CD4-positive, alpha-beta T cell (primary cell): Measurements from ENCODE around the gene FLT1. TPM values are rescaled to one million over a fixed set of nuclear protein-coding genes. Genes with fewer than 3 reads are reported as not detected.

Experiments
- ATAC-seq: fragments of 200-7000 bp; cut with Tn5 transposase; one replicate; pipeline ENCODE4 v1.10.0; 2022; ENCODE audit warnings: mild to moderate bottlenecking; ENCODE audit not compliant: poor library complexity
- CTCF ChIA-PET: fragments of 350-600 bp; sonication (Branson Sonifier 250); formaldehyde crosslinking; loops from one replicate; lab custom pipeline; 2021; ENCODE audit warnings: antibody characterized with exemption, inconsistent platforms; lab: Charles Lee
- POLR2A ChIA-PET: fragments of 350-600 bp; sonication (Branson Sonifier 250); formaldehyde crosslinking; loops from one replicate; lab custom pipeline; 2021; ENCODE audit warnings: antibody characterized with exemption, inconsistent platforms; lab: Charles Lee
- DNase-seq, 14 experiments: peaks; one replicate each; pipeline ENCODE4 v3.0.0-alpha.2; 2013 to 2020; ENCODE audit warnings: mixed read lengths in 2 of 14
- H3K27ac ChIP-seq, 2 donors: one replicate each; pipeline versions ENCODE4 v1.5.1 to v1.7.0; 2013; ENCODE audit warnings: low read length in 2 of 2, low read depth in 1 of 2, mild to moderate bottlenecking in 1 of 2
- H3K27me3 ChIP-seq, 2 experiments: 1 replicate in 1 of 2; 2 replicates in 1 of 2; pipeline versions ENCODE4 v1.6.1 to v1.7.0; 2013; ENCODE audit warnings: low read length in 2 of 2, control low read depth in 1 of 2, mild to moderate bottlenecking in 1 of 2, moderate library complexity in 1 of 2; ENCODE audit not compliant: insufficient read depth in 2 of 2, control insufficient read depth in 1 of 2
- H3K36me3 ChIP-seq: one replicate; pipeline ENCODE4 v1.6.1; 2013; ENCODE audit warnings: low read length, control low read depth; ENCODE audit not compliant: insufficient read depth
- H3K4me1 ChIP-seq: one replicate; pipeline ENCODE4 v1.6.1; 2013; ENCODE audit warnings: low read length, control low read depth; ENCODE audit not compliant: insufficient read depth
- H3K4me3 ChIP-seq: one replicate; pipeline ENCODE4 v1.5.1; 2013; ENCODE audit warnings: mild to moderate bottlenecking, low read length, moderate library complexity
- H3K9me3 ChIP-seq, 2 experiments: 1 replicate in 1 of 2; 2 replicates in 1 of 2; pipeline versions ENCODE4 v1.6.1 to v1.7.0; 2013; ENCODE audit warnings: low read length in 2 of 2, mild to moderate bottlenecking in 2 of 2, control low read depth in 1 of 2, moderate library complexity in 1 of 2; ENCODE audit not compliant: control insufficient read depth in 1 of 2, insufficient read depth in 1 of 2
- H3K27ac Mint-ChIP-seq: one replicate; pipeline ENCODE4 v1.8.0; 2020; ENCODE audit warnings: mixed read lengths
- H3K27me3 Mint-ChIP-seq: one replicate; pipeline ENCODE4 v1.8.0; 2021; ENCODE audit warnings: mixed read lengths
- H3K36me3 Mint-ChIP-seq: one replicate; pipeline ENCODE4 v1.8.0; 2021; ENCODE audit warnings: low read depth, mixed read lengths
- H3K4me1 Mint-ChIP-seq: one replicate; pipeline ENCODE4 v1.8.0; 2021; ENCODE audit warnings: low read depth, mixed read lengths
- H3K4me3 Mint-ChIP-seq: one replicate; pipeline ENCODE4 v1.8.0; 2020; ENCODE audit warnings: mild to moderate bottlenecking, mixed read lengths
- H3K9me3 Mint-ChIP-seq: one replicate; pipeline ENCODE4 v1.8.0; 2020; ENCODE audit warnings: mixed read lengths
- CTCF ChIP-seq: fragments of 200-600 bp; IDR thresholded peaks from one replicate; pipeline ENCODE4 v1.8.0; 2022; ENCODE audit warnings: antibody characterized with exemption, mild to moderate bottlenecking
- intact Hi-C, 2 experiments: fragments of 100-400 bp; cut with DNase I in 1 of 2; cut with micrococcal nuclease in 1 of 2; formaldehyde crosslinking; loops; one replicate each; pipeline versions ENCODE4 v1.15.1 to v1.9.0; 2023 to 2025; cut with DNase I, micrococcal nuclease
- total RNA-seq, 174 experiments: library from RNA in 2 of 174; stranded (reverse) in 2 of 174; gene quantifications; one replicate each; pipeline ENCODE4 v1.2.3 and lab custom pipeline; 2021 to 2026

The FLT1 gene
- total RNA-seq, 2 experiments from 2014 or later: 1.1 to 1.2 TPM

- intact Hi-C loops: no loop called here
- ATAC-seq (no peak), DNase-seq (no peak)
- TF ChIP-seq CTCF: no peak
- Mint-ChIP-seq H3K27me3 (no peaks in the 10 kb centered on the region), H3K27ac (no peak overlapping the region), H3K4me1 (no peaks in the 10 kb centered on the region), H3K36me3 (no peaks in the 10 kb centered on the region), H3K4me3 (no peak overlapping the region), H3K9me3 (no peaks in the 10 kb centered on the region)
- Histone ChIP-seq H3K36me3 (no peaks in the 10 kb centered on the region), H3K9me3 (no peaks in the 10 kb centered on the region), H3K27me3 (no peaks in the 10 kb centered on the region), H3K4me1 (no peaks in the 10 kb centered on the region), H3K4me3 (no peak overlapping the region), H3K27ac (no peak overlapping the region)
- POLR2A ChIA-PET: no interaction called here
- CTCF ChIA-PET: interaction anchor here (1.0 kb wide), 1 partner anchor 16 kb away, joined by 3 read pairs; no protein-coding TSS in a partner anchor
These were observed 17.8 kb downstream of the FLT1 start for GRCh38 chr13:28476919-28477708.

GRCh38 chr13:28475916-28476725, 18.8 kb downstream of the FLT1 start:
- Mint-ChIP-seq H3K4me3 (no peak overlapping the region), H3K9me3 (no peaks in the 10 kb centered on the region), H3K36me3 (no peaks in the 10 kb centered on the region), H3K4me1 (no peaks in the 10 kb centered on the region), H3K27me3 (no peaks in the 10 kb centered on the region), H3K27ac (no peak overlapping the region)
- no peaks in the 10 kb centered on the region for H3K9me3 ChIP-seq
- H3K4me3 ChIP-seq: no peak overlapping the region
- H3K36me3 ChIP-seq: no peaks in the 10 kb centered on the region
- DNase-seq (peak in 2 of 14 experiments; percentile 44 to 53), ATAC-seq (no peak)
- POLR2A ChIA-PET: no interaction called here
- no peak for TF ChIP-seq CTCF
- H3K27ac ChIP-seq: no peak overlapping the region
- intact Hi-C loops: no loop called here
- CTCF ChIA-PET: interaction anchor here (1.0 kb wide), 1 partner anchor 15 kb away, joined by 3 read pairs; no protein-coding TSS in a partner anchor
- no peaks in the 10 kb centered on the region for H3K4me1 ChIP-seq
- no peaks in the 10 kb centered on the region for H3K27me3 ChIP-seq

- ATAC-seq (no peak), DNase-seq (no peak)
- Histone ChIP-seq H3K27me3 (no peaks in the 10 kb centered on the region), H3K4me3 (no peak overlapping the region), H3K9me3 (no peaks in the 10 kb centered on the region), H3K4me1 (no peaks in the 10 kb centered on the region), H3K27ac (no peak overlapping the region), H3K36me3 (no peaks in the 10 kb centered on the region)
- POLR2A ChIA-PET: no interaction called here
- Mint-ChIP-seq H3K4me1 (no peaks in the 10 kb centered on the region), H3K4me3 (no peak overlapping the region), H3K27ac (no peak overlapping the region), H3K27me3 (no peaks in the 10 kb centered on the region), H3K36me3 (no peaks in the 10 kb centered on the region), H3K9me3 (no peaks in the 10 kb centered on the region)
- intact Hi-C loops: no loop called here
- no peak for TF ChIP-seq CTCF
- CTCF ChIA-PET: interaction anchor here (0.6 kb wide), 1 partner anchor 1477 kb away, joined by 4 read pairs; no protein-coding TSS in a partner anchor
These were observed 20.3 kb downstream of the FLT1 start for GRCh38 chr13:28474491-28475134.
